Measurements from ENCODE around the gene ABCB10.
"Not testable (repeated sequence)": the region's sequence is repeated elsewhere in the genome, so short reads cannot be mapped to it uniquely, and the experiment has no call there.

Gene ABCB10
- 30.7 to 51.1 (median 41.3) reads per million in 4 experiments for total RNA-seq

DNA sequence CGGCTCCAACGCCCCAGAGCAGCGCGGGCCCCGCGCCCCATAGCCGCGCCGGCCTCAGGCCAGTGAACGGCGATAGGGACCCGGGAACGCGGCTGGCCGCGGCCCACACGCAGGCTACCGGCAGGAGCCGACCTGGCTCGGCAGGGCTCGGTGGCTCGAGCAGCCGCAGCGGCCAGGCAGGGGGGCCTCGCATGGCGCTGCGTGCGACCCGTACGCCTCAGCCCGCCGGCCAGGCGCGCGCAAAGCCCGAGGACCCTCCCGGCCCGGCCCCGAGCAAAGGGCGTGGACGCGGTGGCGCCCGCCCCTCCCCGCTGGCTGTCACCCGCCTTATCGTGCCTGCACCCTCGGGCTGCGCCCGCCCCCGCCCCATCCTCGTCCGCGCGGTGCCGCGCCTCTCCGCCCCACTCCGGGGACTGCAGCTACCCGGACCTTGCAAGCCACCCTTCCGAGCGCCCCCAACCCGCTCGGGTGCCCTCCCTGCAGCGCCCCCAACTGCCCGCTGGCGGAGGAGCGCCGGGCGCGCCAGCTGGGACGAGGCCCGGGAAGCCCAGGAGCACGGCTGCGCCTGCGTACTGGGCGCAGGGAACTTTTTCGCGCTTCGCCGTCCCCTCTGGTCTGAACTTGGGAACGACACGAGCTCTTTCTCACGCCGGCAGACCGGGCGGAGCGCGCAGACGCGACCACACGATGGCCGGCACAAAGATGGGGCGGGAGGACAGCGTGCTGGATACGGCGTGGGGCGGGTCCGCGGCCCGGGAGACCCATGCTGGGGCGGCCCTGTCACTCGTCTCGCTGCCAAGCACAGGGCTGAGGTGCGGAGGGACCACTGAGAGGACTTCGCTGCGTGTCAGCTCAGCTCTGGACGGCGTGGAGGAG, at the start of gene ABCB10:
TSS of gene ABCB10 (minus strand) at position 248 of the 876 bp plus-strand sequence. CDS start at position 193, 55 bp downstream.
- DNase-seq, result peak; percentile 72

DNA sequence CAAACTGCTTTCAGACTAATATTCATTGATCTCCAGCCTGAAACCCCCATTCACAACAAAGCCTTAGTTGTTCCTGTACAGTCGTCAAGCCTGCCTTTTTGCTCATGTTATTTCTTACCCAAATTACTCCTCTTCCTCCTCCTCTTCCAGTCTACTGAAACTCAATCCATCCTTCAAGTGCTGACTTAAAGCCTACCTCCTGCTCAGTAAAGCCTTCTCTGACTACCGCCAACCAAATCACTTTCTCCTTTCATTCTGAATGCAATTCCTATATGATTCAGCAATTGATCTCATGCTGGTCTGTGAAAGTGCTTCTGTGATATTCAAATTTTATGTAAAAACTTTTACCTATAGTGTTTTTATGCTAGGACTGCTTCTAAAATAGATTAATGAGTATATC, 48.9 kb upstream of the ABCB10 start:
- DNase-seq, result no peak

- no peak for DNase-seq
Observed at GRCh38 chr1:229603371-229604005, 45.0 kb upstream of the ABCB10 start.

DNA sequence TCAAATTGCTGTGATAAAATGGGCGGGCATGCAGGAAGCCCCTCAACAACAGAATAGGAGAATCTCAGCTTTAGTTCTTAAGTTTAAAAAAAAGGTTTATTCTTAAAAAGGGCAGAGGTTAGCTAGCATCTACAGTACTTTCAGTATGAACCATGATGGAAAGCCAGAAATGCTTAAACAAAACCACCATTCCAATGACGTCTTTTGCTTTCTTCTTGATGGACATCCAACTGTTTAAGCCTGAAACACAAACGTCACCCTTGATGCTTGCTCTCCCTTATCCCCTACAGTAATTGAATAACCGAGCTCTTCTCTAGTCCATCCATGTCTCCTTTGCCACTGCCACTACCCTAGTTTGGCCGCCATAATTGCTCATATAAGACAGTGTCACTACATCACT, 41.7 kb upstream of the ABCB10 start:
- DNase-seq, result no peak

DNA sequence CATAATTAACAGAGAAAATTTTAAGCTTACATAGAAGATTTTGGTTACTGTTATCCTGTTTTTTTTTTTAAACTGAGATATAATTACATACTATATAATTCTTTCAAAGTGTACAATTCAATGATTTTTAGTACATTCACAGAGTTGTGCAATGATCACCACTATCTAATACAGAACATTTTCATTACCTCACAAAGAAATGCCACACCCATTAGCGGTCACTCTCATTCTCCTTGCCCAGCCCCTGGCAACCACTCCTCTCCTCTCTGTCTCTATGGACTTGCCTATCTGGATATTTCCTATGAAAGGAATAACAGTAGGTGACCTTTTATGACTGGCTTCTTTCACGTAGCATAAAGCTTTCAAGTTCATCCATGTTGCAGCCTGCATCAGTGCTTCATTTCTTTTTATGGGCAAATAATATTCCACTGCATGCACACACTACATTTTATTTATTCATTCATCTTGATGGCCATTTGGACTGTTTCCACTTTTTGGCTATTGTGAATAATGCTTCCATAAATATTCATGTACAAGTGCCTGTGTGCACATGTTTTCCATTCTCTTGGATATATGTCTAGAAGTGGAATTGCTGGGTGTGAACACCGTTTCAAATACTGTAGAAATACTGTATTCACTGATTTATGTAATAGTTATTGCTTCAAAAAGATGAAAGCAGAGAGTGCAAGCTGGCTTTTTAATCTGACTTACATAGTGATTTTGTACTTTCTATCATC, 40.9 kb upstream of the ABCB10 start:
- no peak for DNase-seq

DNA sequence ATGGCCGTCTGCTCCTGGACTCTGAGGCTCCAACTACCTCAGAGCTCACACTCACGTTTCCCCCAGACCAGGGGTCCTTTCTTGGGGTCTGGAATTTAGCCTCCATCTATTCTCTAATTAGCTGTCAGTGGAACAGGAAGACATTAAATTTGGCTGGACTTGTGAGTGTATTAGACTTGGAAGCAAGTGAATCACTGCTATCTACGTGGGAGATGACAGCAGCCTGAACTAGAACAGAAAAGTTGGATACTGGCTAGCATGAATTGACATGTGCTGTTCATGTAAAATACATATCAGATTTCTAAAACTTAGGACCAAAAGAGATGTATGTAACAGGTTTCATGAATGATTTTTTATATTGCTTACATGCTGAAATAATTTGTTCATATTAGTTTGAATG, 39.4 kb upstream of the ABCB10 start:
- DNase-seq, result no peak

GRCh38 chr1:229596925-229597699, 38.6 kb upstream of the ABCB10 start:
- DNase-seq, result no peak

DNA sequence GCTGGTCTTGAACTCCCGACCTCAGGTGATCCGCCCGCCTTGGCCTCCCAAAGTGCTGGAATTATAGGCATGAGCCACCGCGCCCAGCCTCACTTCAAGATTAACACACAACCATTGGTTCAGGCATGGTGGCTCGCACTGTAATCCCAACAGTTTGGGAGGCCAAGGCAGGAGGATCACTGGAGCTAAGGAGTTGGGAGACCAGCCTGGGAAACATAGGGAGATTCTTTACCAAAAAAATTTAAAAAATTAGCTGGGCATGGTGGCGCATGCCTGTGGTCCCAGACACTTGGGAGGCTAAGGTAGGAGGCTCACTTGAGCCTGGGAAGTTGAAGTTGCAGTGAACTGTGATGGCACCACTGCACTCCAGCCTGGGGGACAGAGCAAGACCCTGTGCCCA, 37.4 kb upstream of the ABCB10 start:
- not testable (repeated sequence) for DNase-seq

GRCh38 chr1:229594227-229595008, 35.9 kb upstream of the ABCB10 start:
- no peak for DNase-seq

DNA sequence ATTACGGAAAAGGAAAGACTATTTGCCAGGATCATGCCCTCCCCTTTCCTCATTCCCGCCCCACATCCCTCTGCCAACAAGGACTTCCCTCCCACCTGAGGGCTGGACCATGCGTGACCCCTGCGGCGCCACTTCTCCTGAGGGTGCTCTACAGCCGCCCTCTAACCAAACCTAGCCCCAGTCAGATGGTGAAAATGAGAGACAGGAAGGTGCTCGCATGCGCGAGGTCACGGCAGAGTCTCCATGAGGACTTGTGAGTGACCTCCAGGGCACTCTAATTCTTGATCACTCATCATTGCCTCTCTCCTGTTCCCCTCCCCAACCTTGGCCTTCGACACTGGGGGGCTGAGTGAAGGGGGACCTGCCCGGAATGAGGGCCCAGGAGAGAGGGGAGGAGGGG, 35.3 kb upstream of the ABCB10 start:
- no peak for DNase-seq

DNA sequence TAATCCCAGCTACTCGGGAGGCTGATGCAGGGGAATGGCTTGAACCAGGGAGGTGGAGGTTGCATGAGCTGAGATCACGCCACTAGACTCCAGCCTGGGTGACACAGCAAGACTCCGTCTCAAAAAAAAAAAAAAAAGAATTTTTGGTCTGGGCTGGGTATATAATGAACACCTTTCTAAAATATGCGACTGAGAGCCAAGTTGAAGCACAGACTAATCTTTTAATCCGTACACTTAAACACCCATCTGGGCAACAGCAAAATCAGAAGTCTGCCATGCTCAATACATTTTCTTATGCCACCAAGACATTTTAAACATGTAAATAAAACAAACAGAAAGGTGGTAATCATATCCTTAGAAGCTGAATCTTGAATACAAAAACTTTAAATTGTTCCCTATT, 31.6 kb upstream of the ABCB10 start:
- no peak for DNase-seq

GRCh38 chr1:229585338-229585737, 26.8 kb upstream of the ABCB10 start:
- no peak for DNase-seq

GRCh38 chr1:229582715-229583114, 24.2 kb upstream of the ABCB10 start:
- no peak for DNase-seq

- DNase-seq, result no peak
Observed at GRCh38 chr1:229582011-229582694, 23.6 kb upstream of the ABCB10 start.

DNA sequence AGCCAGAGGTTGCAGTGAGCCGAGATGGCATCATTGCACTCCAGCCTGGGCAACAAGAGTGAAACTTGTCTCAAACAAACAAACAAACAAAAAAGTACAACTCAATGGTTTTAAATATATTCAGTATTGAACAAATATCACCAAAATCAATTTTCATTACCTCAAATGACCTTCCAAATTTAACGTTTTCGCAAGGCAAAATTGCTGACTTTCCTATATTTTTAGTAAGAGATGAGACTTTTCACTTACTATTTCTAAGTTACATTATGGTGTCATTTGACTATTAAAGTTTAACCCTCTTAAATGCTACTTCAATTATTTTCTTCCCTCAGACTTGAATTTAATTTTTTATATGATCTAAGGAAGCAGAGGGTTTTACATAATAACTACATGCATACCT, 23.0 kb upstream of the ABCB10 start:
- no peak for DNase-seq

- DNase-seq, result no peak
Observed at GRCh38 chr1:229579059-229579673, 20.7 kb upstream of the ABCB10 start.

- no peak for DNase-seq
Observed at GRCh38 chr1:229578168-229579058, 19.9 kb upstream of the ABCB10 start.

DNA sequence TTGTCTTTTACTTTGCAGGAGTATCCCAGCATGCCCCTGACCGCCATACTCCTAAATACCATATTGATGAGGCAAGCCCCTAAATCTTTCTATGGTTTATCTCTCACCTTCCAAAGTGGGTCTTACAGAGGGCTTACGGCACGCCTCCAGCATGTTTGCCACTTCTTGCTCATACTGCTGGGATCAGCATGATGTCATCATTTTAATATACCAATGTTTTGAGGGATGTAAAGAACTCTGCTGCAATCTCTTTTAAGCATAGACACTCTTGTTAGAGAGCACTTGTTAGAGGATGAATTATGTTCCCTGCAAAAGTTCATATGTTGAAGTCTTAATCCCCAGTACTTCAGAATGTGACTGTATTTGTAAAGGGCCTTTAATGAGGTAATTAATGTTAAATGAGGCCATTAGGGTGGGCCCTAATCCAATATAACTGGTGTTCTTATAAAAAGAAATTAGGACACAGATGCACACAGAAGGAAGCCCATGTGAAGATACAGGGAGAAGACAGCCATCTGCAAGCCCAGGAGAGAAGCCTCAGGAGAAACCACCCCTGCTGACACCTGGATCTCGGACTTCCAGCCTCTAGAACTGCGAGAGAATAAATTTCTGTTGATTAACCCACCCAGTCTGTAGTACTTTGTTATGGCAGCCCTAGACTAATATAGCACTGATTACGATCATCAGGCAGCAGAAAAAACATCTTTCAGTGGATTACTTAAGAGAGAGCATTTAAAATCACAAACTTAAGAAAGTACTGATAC, 16.4 kb upstream of the ABCB10 start:
- no peak for DNase-seq

DNA sequence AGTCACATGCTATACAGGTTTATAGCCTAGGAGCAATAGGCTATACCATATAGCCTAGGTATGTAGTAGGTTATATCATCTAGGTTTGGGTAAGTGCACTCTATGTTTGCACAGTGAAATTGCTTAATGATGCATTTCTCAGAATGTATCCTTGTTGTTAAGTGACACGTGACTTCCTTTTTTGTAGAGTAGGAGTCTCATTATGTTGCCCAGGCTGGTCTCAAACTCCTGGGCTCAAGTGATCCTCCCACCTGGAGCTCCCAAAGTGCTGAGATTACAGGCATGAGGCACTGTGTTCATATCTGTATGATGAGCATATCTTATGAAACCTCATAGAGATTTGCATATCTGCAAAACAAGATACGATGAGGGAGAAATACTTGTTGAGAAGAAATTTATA, 13.8 kb upstream of the ABCB10 start:
- DNase-seq, result no peak

All from effector CD8-positive, alpha-beta T cell (primary cell).